GM12873 (cell line): ENCODE measurements around the gene OAF.

Experiments
- TF ChIP-seq, protein P1 (sequence below): IDR thresholded peaks from 2 replicates; pipeline ENCODE4 v1.5.1; 2012; ENCODE audit warnings: low read depth, mild to moderate bottlenecking, moderate library complexity, low read length, control low read depth; ENCODE audit not compliant: insufficient read depth; ENCODE audit errors: missing control alignments

The OAF gene

DNA sequence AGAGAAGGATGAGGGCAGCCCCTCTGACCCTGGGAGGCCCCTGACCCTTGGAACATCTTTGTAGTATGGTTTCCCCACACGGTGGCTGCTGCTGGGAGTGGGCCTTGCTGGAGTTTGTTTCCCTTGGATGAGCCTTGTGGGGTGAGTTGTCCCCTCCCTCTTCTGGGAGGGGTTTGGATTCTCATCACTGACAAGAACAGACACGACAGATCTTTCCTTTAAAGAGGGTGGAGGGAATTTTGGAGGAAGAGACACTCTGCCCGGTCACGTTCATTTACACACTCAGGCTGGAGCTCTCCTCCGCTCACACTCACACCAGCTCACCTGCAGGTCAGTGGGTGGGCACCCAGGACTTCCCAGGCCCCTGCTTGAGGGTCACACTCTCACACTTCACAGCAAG lies 60.8 kb downstream of the OAF start:
- TF ChIP-seq, protein P1, sequence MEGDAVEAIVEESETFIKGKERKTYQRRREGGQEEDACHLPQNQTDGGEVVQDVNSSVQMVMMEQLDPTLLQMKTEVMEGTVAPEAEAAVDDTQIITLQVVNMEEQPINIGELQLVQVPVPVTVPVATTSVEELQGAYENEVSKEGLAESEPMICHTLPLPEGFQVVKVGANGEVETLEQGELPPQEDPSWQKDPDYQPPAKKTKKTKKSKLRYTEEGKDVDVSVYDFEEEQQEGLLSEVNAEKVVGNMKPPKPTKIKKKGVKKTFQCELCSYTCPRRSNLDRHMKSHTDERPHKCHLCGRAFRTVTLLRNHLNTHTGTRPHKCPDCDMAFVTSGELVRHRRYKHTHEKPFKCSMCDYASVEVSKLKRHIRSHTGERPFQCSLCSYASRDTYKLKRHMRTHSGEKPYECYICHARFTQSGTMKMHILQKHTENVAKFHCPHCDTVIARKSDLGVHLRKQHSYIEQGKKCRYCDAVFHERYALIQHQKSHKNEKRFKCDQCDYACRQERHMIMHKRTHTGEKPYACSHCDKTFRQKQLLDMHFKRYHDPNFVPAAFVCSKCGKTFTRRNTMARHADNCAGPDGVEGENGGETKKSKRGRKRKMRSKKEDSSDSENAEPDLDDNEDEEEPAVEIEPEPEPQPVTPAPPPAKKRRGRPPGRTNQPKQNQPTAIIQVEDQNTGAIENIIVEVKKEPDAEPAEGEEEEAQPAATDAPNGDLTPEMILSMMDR = no peak

DNA sequence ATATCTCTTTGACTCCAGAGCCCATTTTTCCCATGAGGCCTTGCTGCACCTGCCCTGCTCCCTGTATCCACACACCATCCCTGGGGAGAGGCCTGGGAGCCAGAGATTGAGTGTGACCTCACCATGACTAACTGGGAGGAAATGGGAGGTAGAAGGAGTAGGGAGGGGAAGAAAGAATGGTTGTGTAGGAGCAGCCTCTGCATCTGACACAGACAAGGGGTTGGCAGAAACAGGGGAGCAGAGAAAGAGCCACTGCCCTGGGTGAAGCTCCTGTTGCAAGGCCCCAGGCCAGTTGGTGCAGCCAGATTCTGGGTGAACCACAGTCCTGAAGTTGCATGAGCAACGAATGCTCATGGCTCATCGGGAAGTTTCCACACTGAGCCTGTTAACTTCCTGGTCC lies 61.5 kb downstream of the OAF start:
- TF ChIP-seq, protein P1 = no peak

DNA sequence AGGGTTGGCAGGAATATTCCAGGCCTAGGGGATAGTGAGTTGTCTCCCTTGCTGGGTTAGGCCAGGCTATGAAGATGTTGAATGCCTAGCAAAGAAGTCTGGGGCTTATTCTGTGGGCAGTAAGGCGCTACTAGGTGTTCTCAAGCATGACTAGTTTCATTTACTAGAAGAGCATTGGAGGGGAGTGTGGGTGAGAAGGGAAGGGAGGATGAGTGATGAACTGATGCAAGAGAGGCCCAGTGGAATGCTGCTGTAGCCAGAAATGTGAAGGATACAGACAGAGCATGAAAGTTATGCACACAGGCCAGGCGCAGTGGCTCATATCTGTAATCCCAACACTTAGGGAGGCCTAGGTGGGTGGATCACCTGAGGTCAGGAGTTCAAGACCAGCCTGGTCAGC lies 62.6 kb downstream of the OAF start:
- TF ChIP-seq, protein P1 = no peak

DNA sequence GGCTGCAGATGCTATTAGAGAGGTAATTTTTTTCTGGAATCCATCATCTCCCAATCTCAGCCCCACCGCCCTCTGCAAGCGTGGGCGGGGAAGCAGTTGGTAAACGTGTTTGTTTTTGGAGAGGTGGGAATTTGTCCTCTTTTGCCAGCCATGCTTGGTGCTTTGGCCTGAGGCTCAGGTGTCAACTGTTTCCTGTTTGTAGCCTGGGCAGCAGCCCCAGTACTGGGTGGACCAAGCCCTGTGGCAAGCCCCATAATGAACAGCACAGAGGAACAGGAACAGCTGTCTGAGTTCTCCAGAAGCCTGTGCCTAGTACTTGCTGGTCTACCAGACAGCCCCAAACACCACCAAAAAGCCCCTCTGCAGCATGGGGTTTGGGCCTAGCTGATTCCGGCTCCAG lies 68.7 kb downstream of the OAF start:
- TF ChIP-seq, protein P1 = no peak
